Posterior cingulate gyrus (tissue), 11 donors: Measurements from ENCODE around the gene RAP1GAP2.

Experiments used
- DNase-seq, 10 donors: peaks; one replicate each; pipeline versions ENCODE4 v3.0.0 to v3.0.0-alpha.2; 2020 to 2021; ENCODE audit warnings: mixed read lengths in 3 of 10
- intact Hi-C: fragments of 100-400 bp; cut with DNase I; formaldehyde crosslinking; loops from one replicate; pipeline ENCODE4 v1.15.1; 2023

Gene RAP1GAP2

GRCh38 chr17:2957631-2958286 lies 161.5 kb downstream of the RAP1GAP2 start:
- intact Hi-C loops = no loop called here
- DNase-seq = peak in 1 of 10 donors; percentile 75

- DNase-seq = peak in 2 of 10 donors; percentile 28 to 44
- intact Hi-C loops = no loop called here
These were observed 162.5 kb downstream of the RAP1GAP2 start for GRCh38 chr17:2958706-2959222.

GRCh38 chr17:2959371-2960130 lies 163.3 kb downstream of the RAP1GAP2 start:
- intact Hi-C loops = no loop called here
- peak in 2 of 10 donors; percentile 10 to 64 for DNase-seq

GRCh38 chr17:2961446-2961845 lies 165.2 kb downstream of the RAP1GAP2 start:
- DNase-seq = peak in 1 of 10 donors; percentile 17
- intact Hi-C loops = no loop called here

- DNase-seq = peak in 1 of 10 donors; percentile 63
- intact Hi-C loops = no loop called here
These were observed 166.0 kb downstream of the RAP1GAP2 start for GRCh38 chr17:2962236-2962635.

- DNase-seq = peak in 1 of 10 donors; percentile 78
- intact Hi-C loops = no loop called here
These were observed 166.5 kb downstream of the RAP1GAP2 start for GRCh38 chr17:2962729-2963128.

GRCh38 chr17:2963332-2964027 lies 167.2 kb downstream of the RAP1GAP2 start:
- DNase-seq = peak in 1 of 10 donors; percentile 68
- intact Hi-C loops = no loop called here

GRCh38 chr17:2964028-2964356 lies 167.8 kb downstream of the RAP1GAP2 start:
- DNase-seq = no peak
- intact Hi-C loops = no loop called here

GRCh38 chr17:2964370-2964769 lies 168.1 kb downstream of the RAP1GAP2 start:
- intact Hi-C loops = no loop called here

GRCh38 chr17:2964831-2965230 lies 168.6 kb downstream of the RAP1GAP2 start:
- DNase-seq = peak in 1 of 10 donors; percentile 58
- intact Hi-C loops = no loop called here

More at GRCh38 chr17:2964370-2964769, 168.1 kb downstream of the RAP1GAP2 start:
- DNase-seq = peak in 1 of 10 donors; percentile 22

- intact Hi-C loops = no loop called here
- peak in 3 of 10 donors; percentile 13 to 84 (median 42) for DNase-seq
These were observed 169.7 kb downstream of the RAP1GAP2 start for GRCh38 chr17:2965621-2966595.

GRCh38 chr17:2967515-2967914 lies 171.3 kb downstream of the RAP1GAP2 start:
- peak in 1 of 10 donors; percentile 69 for DNase-seq
- intact Hi-C loops = no loop called here

GRCh38 chr17:2971851-2972250 lies 175.6 kb downstream of the RAP1GAP2 start:
- intact Hi-C loops = no loop called here
- no peak for DNase-seq

- intact Hi-C loops = no loop called here
- DNase-seq = no peak
These were observed 176.5 kb downstream of the RAP1GAP2 start for GRCh38 chr17:2972749-2973148.

GRCh38 chr17:2974347-2974746 lies 178.1 kb downstream of the RAP1GAP2 start:
- intact Hi-C loops = no loop called here
- DNase-seq = no peak

GRCh38 chr17:2975469-2975958 lies 179.3 kb downstream of the RAP1GAP2 start:
- peak in 1 of 10 donors; percentile 35 for DNase-seq
- intact Hi-C loops = no loop called here

- intact Hi-C loops = no loop called here
- DNase-seq = no peak
These were observed 180.9 kb downstream of the RAP1GAP2 start for GRCh38 chr17:2977157-2977556.

GRCh38 chr17:2978116-2978515 lies 181.9 kb downstream of the RAP1GAP2 start:
- intact Hi-C loops = no loop called here
- no peak for DNase-seq

GRCh38 chr17:2978991-2979390 lies 182.8 kb downstream of the RAP1GAP2 start:
- DNase-seq = no peak
- intact Hi-C loops = no loop called here
